IMR-90 (cell line): ENCODE data around the gene SEPTIN5. TPM values are rescaled to one million over a fixed set of nuclear protein-coding genes. Genes with fewer than 3 reads are reported as not detected.

Source experiments
- ATAC-seq: fragments of 200-7000 bp; cut with Tn5 transposase; 2 replicates; pipeline ENCODE4 v1.9.1; 2020; ENCODE audit warnings: low read depth, mild to moderate bottlenecking, moderate library complexity
- BruUV-seq: library from RNA; stranded (reverse); fragments of 400-500 nt; replicated peaks from 2 replicates; lab custom pipeline; 2021; lab: Mats Ljungman, UMichigan
- CTCF ChIA-PET: fragments of 300-600 bp; formaldehyde crosslinking; extraction: SDS; loops from one replicate; lab custom pipeline; 2021; ENCODE audit warnings: antibody characterized with exemption; lab: Yijun Ruan, JAX
- POLR2A ChIA-PET: fragments of 300-600 bp; sonication (Branson Sonifier 250); formaldehyde crosslinking; loops from one replicate; lab custom pipeline; 2022; ENCODE audit warnings: antibody characterized with exemption; ENCODE audit not compliant: unreplicated experiment; lab: Charles Lee
- DNase-seq: peaks from one replicate; pipeline ENCODE4 v3.0.0; 2013
- H2AFZ ChIP-seq: replicated peaks from 2 replicates; pipeline ENCODE3; 2013; ENCODE audit warnings: low read length, mild to moderate bottlenecking; ENCODE audit not compliant: poor library complexity
- H2AK5ac ChIP-seq: 2 replicates; pipeline ENCODE4 v1.6.1; 2013; ENCODE audit warnings: low read depth, low read length, inconsistent platforms
- H2AK9ac ChIP-seq: replicated peaks from 2 replicates; pipeline ENCODE3; 2013; ENCODE audit warnings: mild to moderate bottlenecking, low read depth, low read length, moderate library complexity; ENCODE audit not compliant: poor library complexity
- H2BK120ac ChIP-seq: 2 replicates; pipeline ENCODE4 v1.6.1; 2013; ENCODE audit warnings: low read depth, low read length, inconsistent platforms
- H2BK15ac ChIP-seq: 3 replicates; pipeline ENCODE4 v1.6.1; 2013; ENCODE audit warnings: low read depth, low read length, inconsistent platforms
- H2BK20ac ChIP-seq: 2 replicates; pipeline ENCODE4 v1.6.1; 2013; ENCODE audit warnings: low read depth, mild to moderate bottlenecking, inconsistent platforms, low read length, moderate library complexity
- H2BK5ac ChIP-seq: 2 replicates; pipeline ENCODE4 v1.6.1; 2013; ENCODE audit warnings: mild to moderate bottlenecking, low read depth, low read length, inconsistent platforms; ENCODE audit not compliant: poor library complexity, severe bottlenecking
- H3K14ac ChIP-seq: replicated peaks from 2 replicates; pipeline ENCODE4 v1.6.1; 2013; ENCODE audit warnings: low read depth, low read length, inconsistent platforms
- H3K18ac ChIP-seq: 2 replicates; pipeline ENCODE4 v1.6.1; 2013; ENCODE audit warnings: low read depth, low read length, control low read depth
- H3K23ac ChIP-seq: 2 replicates; pipeline ENCODE4 v1.6.1; 2013; ENCODE audit warnings: low read depth, low read length, inconsistent platforms
- H3K27ac ChIP-seq: 2 replicates; pipeline ENCODE4 v1.5.1; 2013; ENCODE audit warnings: mild to moderate bottlenecking, control low read depth, low read length; ENCODE audit not compliant: insufficient read depth
- H3K27me3 ChIP-seq: 2 replicates; pipeline ENCODE4 v1.6.1; 2013; ENCODE audit warnings: low read length; ENCODE audit not compliant: control insufficient read depth, insufficient read depth
- H3K36me3 ChIP-seq: 2 replicates; pipeline ENCODE4 v1.6.1; 2013; ENCODE audit warnings: low read length, mixed read lengths; ENCODE audit not compliant: control insufficient read depth, insufficient read depth
- H3K4ac ChIP-seq: 2 replicates; pipeline ENCODE4 v1.6.1; 2013; ENCODE audit warnings: low read depth, low read length, inconsistent platforms
- H3K4me1 ChIP-seq: 2 replicates; pipeline ENCODE4 v1.6.1; 2013; ENCODE audit warnings: low read length, mixed read lengths; ENCODE audit not compliant: control insufficient read depth, insufficient read depth
- H3K4me2 ChIP-seq: 2 replicates; pipeline ENCODE4 v1.6.1; 2013; ENCODE audit warnings: low read depth, mild to moderate bottlenecking, control low read depth, low read length, moderate library complexity
- H3K4me3 ChIP-seq: 2 replicates; pipeline ENCODE4 v1.5.1; 2013; ENCODE audit warnings: low read depth, mild to moderate bottlenecking, control low read depth, low read length, moderate library complexity; ENCODE audit not compliant: insufficient read depth
- H3K56ac ChIP-seq: 2 replicates; pipeline ENCODE4 v1.6.1; 2013; ENCODE audit warnings: low read length, inconsistent platforms; ENCODE audit not compliant: insufficient read depth; ENCODE audit errors: extremely low read depth
- H3K79me1 ChIP-seq, 2 experiments: 2 replicates each; pipeline ENCODE4 v1.6.1; 2013; ENCODE audit warnings: low read length in 2 of 2, inconsistent platforms in 1 of 2, low read depth in 1 of 2
- H3K9ac ChIP-seq: 2 replicates; pipeline ENCODE4 v1.6.1; 2013; ENCODE audit warnings: low read depth, low read length, control low read depth
- H3K9me1 ChIP-seq: 2 replicates; pipeline ENCODE4 v1.6.1; 2013; ENCODE audit warnings: low read length, inconsistent platforms; ENCODE audit not compliant: insufficient read depth
- H3K9me3 ChIP-seq: 2 replicates; pipeline ENCODE4 v1.6.1; 2013; ENCODE audit warnings: low read length; ENCODE audit not compliant: control insufficient read depth, insufficient read depth
- H4K20me1 ChIP-seq: 2 replicates; pipeline ENCODE4 v1.6.1; 2013; ENCODE audit warnings: low read length, inconsistent platforms; ENCODE audit not compliant: insufficient read depth
- H4K5ac ChIP-seq: 2 replicates; pipeline ENCODE4 v1.6.1; 2013; ENCODE audit warnings: mild to moderate bottlenecking, low read depth, low read length, control low read depth
- H4K8ac ChIP-seq, 2 experiments: 2 replicates each; pipeline ENCODE4 v1.6.1; 2013; ENCODE audit warnings: low read depth in 2 of 2, low read length in 2 of 2, control low read depth in 1 of 2, inconsistent platforms in 1 of 2
- H4K91ac ChIP-seq: 2 replicates; pipeline ENCODE4 v1.6.1; 2013; ENCODE audit warnings: low read depth, low read length, inconsistent platforms; ENCODE audit not compliant: insufficient read depth
- BHLHE40 ChIP-seq: fragments of 150-350 bp; IDR thresholded peaks from 2 replicates; pipeline ENCODE4 v1.6.1; 2016; ENCODE audit warnings: mild to moderate bottlenecking, low read depth, low read length
- CHD1 ChIP-seq: IDR thresholded peaks from 2 replicates; pipeline ENCODE4 v1.6.1; 2012; ENCODE audit warnings: low read depth, low read length, improper control_type of control experiment
- FOS ChIP-seq: fragments of 150-350 bp; IDR thresholded peaks from 2 replicates; pipeline ENCODE4 v1.6.1; 2016; ENCODE audit warnings: low read depth, low read length
- MAFK ChIP-seq: IDR thresholded peaks from 2 replicates; pipeline ENCODE4 v1.6.1; 2012; ENCODE audit warnings: low read depth, low read length, improper control_type of control experiment
- MAZ ChIP-seq: IDR thresholded peaks from 2 replicates; pipeline ENCODE4 v1.6.1; 2012; ENCODE audit warnings: low read depth, mild to moderate bottlenecking, low read length, improper control_type of control experiment, moderate library complexity, borderline replicate concordance
- MXI1 ChIP-seq: IDR thresholded peaks from 2 replicates; pipeline ENCODE4 v1.6.1; 2012; ENCODE audit warnings: low read depth, mild to moderate bottlenecking, low read length, moderate library complexity, borderline replicate concordance
- RCOR1 ChIP-seq: IDR thresholded peaks from 2 replicates; pipeline ENCODE4 v1.6.1; 2012; ENCODE audit warnings: mild to moderate bottlenecking, low read length, improper control_type of control experiment; ENCODE audit not compliant: insufficient replicate concordance
- RFX5 ChIP-seq: IDR thresholded peaks from 2 replicates; pipeline ENCODE4 v1.8.0; 2012; ENCODE audit warnings: low read depth, mild to moderate bottlenecking, low read length, moderate library complexity
- WGBS, 2 experiments: methylation state at CpG; one replicate each; pipeline versions ENCODE4 v1.1.5 to v1.1.7; 2013; ENCODE audit warnings: missing lambda C conversion rate in 2 of 2; ENCODE audit not compliant: insufficient read length in 1 of 2; ENCODE audit errors: extremely low coverage in 2 of 2; 5-methylcytosine and 5-hydroxymethylcytosine counted together
- dilution Hi-C: fragments of 300-500 bp; cut with HindIII; formaldehyde crosslinking; loops from one replicate; pipeline ENCODE4 v1.14.3; 2018; ENCODE audit warnings: low sequenced_read_pairs; ENCODE audit not compliant: unreplicated experiment
- in situ Hi-C: fragments of 300-500 bp; cut with MboI; formaldehyde crosslinking; loops from 3 replicates; pipeline ENCODE4 v1.14.3; 2019; ENCODE audit warnings: low sequenced_read_pairs, inconsistent platforms, mixed read lengths
- intact Hi-C: fragments of 100-400 bp; cut with micrococcal nuclease; formaldehyde crosslinking; loops from 2 replicates; pipeline ENCODE4 v1.10.0; 2022
- polyA plus RNA-seq, 3 experiments: library from polyadenylated mRNA; depleted of rRNA; stranded (reverse); fragments of >200 nt; gene quantifications; 2 replicates each; pipeline ENCODE4 v1.2.3, GENCODE V29; 2012; ENCODE audit warnings: low replicate concordance in 1 of 3
- total RNA-seq: library from RNA; depleted of rRNA; stranded (reverse); fragments of >200 nt; gene quantifications from 2 replicates; pipeline ENCODE4 v1.2.3, GENCODE V29; 2012

SEPTIN5 gene
- total and polyA plus RNA-seq, 2 of the 4 experiments (the other 2 are of a cell fraction), result 16.8 to 20.7 TPM

DNA sequence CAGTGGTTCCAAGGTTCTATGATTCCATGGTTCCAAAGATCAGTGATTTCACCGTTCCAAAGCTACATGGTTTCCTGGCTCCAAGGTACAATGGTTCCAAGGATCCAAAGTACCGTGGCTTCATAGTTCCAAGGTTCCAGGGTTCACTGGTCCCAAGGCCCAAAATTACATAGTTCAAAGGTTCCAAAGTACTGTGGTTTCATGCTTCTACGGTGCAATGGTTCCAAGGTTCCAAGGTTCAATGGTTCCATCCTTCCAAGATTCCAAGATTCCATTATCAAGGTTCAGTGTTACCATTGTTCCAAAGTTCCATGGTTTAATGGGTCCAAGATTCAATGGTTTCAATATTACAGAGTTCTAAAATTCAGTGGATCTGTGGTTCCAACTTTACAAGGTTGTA is 43.0 kb upstream of the SEPTIN5 start:
- Histone ChIP-seq H2BK5ac (no peak overlapping the region), H4K8ac (no peak overlapping the region), H3K27ac (no peak overlapping the region), H4K5ac (no peak overlapping the region), H3K27me3 (peaks cover 11% of the 10 kb centered on the region), H3K9me3 (peaks cover 8% of the 10 kb centered on the region), H3K23ac (no peak overlapping the region), H3K9ac (no peak overlapping the region), H2BK120ac (no peak overlapping the region), H3K14ac (no peak overlapping the region), H4K20me1 (no peaks in the 10 kb centered on the region), H3K18ac (no peak overlapping the region), H2BK15ac (no peak overlapping the region), H3K56ac (no peak overlapping the region), H3K36me3 (no peaks in the 10 kb centered on the region), H3K4me2 (no peak overlapping the region), H2AK5ac (no peak overlapping the region), H3K9me1 (0 out of 2 replicates have a peak, but pooled peaks cover 3% of the 10 kb centered on the region), H3K4me1 (peaks cover 8% of the 10 kb centered on the region), H2AK9ac (no peak overlapping the region), H3K4me3 (no peak overlapping the region), H3K79me1 (no peaks in the 10 kb centered on the region), H2BK20ac (no peak overlapping the region), H2AFZ (no peak overlapping the region), H4K91ac (no peak overlapping the region), H3K4ac (no peak overlapping the region)
- no peak for TF ChIP-seq FOS
- TF ChIP-seq RFX5, result no peak
- no peak for TF ChIP-seq MAFK
- no peak for TF ChIP-seq RCOR1
- no peak for TF ChIP-seq BHLHE40
- no peak for TF ChIP-seq CHD1
- TF ChIP-seq MAZ, result no peak
- TF ChIP-seq MXI1, result no peak
- DNase-seq, result no peak
- 61% methylated on average over 3 of the region's 3 CpGs; no CpG with 5 or more reads in 1 of the 2 experiments for WGBS, 2 experiments
- in situ Hi-C loops (no loop called here), intact Hi-C loops (no loop called here), dilution Hi-C loops (no loop called here)
- no peak for ATAC-seq
- POLR2A ChIA-PET, result no interaction called here
- no TSS peak for BruUV-seq
- CTCF ChIA-PET, result no interaction called here
